OCI-LY7 (cell line): ENCODE results near the gene EHD2.

Experiments used
- CTCF ChIP-seq: fragments of 200-600 bp; sonication (generic); conservative IDR thresholded peaks from 2 replicates; pipeline ENCODE4 v1.5.1; 2014; ENCODE audit warnings: mild to moderate bottlenecking, antibody characterized with exemption, low read length, moderate library complexity, mixed read lengths
- EZH2phosphoT487 ChIP-seq: fragments of 200-600 bp; sonication (generic); IDR thresholded peaks from 2 replicates; pipeline ENCODE4 v1.6.1; 2018; ENCODE audit warnings: low read depth, borderline replicate concordance, mild to moderate bottlenecking, mixed run types, antibody characterized with exemption, low read length, moderate library complexity, mixed read lengths

- TF ChIP-seq CTCF (no peak), EZH2phosphoT487 (no peak)
These were observed 14.4 kb upstream of the EHD2 start for GRCh38 chr19:47698631-47699359.
